Neural cell (in vitro differentiated cells): ENCODE measurements around the gene SDF2. TPM values are rescaled to one million over a fixed set of nuclear protein-coding genes. Genes with fewer than 3 reads are reported as not detected.

Source experiments
- H2AFZ ChIP-seq: fragments of 200-600, 300-800 bp; sonication (generic), shearing (Covaris generic); 2 replicates; pipeline ENCODE4 v1.6.0; 2014; ENCODE audit warnings: low read depth, mild to moderate bottlenecking, antibody characterized with exemption, low read length, moderate library complexity
- H3F3A ChIP-seq: fragments of 200-600 bp; shearing (Covaris generic); 2 replicates; pipeline ENCODE4 v1.6.1; 2016; ENCODE audit warnings: mild to moderate bottlenecking, moderate library complexity, mixed read lengths, antibody characterized with exemption, low read length; ENCODE audit not compliant: insufficient read depth, poor library complexity, severe bottlenecking
- H3K27ac ChIP-seq: fragments of 200-600, 300-800 bp; sonication (generic), shearing (Covaris generic); 2 replicates; pipeline ENCODE4 v1.5.1; 2014; ENCODE audit warnings: mild to moderate bottlenecking, low read length, moderate library complexity
- H3K27me3 ChIP-seq: fragments of 300-800, 200-600 bp; sonication (generic), shearing (Covaris generic); 2 replicates; pipeline ENCODE4 v1.6.0; 2014; ENCODE audit warnings: mild to moderate bottlenecking, low read depth, low read length, moderate library complexity; ENCODE audit not compliant: insufficient read depth
- H3K36me3 ChIP-seq: fragments of 300-800, 200-600 bp; sonication (generic), shearing (Covaris generic); 2 replicates; pipeline ENCODE4 v1.5.1; 2014; ENCODE audit warnings: mild to moderate bottlenecking, antibody characterized with exemption, low read length, moderate library complexity; ENCODE audit not compliant: insufficient read depth
- H3K4me2 ChIP-seq: fragments of 300-800, 200-600 bp; sonication (generic), shearing (Covaris generic); 2 replicates; pipeline ENCODE4 v1.6.0; 2014; ENCODE audit warnings: mild to moderate bottlenecking, low read length
- H3K4me3 ChIP-seq: fragments of 300-800, 200-600 bp; sonication (generic), shearing (Covaris generic); 2 replicates; pipeline ENCODE4 v1.5.1; 2014; ENCODE audit warnings: mild to moderate bottlenecking, low read length, moderate library complexity
- H3K79me2 ChIP-seq: fragments of 200-600 bp; shearing (Covaris generic); replicated peaks from 2 replicates; pipeline ENCODE4 v1.6.0; 2014; ENCODE audit warnings: mild to moderate bottlenecking, low read length, moderate library complexity; ENCODE audit not compliant: insufficient read depth
- H3K9ac ChIP-seq: fragments of 300-800, 200-600 bp; sonication (generic), shearing (Covaris generic); 2 replicates; pipeline ENCODE4 v1.6.1; 2016; ENCODE audit warnings: mild to moderate bottlenecking, low read length, mixed read lengths
- H3K9me2 ChIP-seq: fragments of 200-600 bp; shearing (Covaris generic); 2 replicates; pipeline ENCODE4 v1.6.1; 2016; ENCODE audit warnings: mild to moderate bottlenecking, low read length, mixed read lengths; ENCODE audit not compliant: insufficient read depth
- H3K9me3 ChIP-seq: fragments of 200-600, 300-800 bp; sonication (generic), shearing (Covaris generic); 2 replicates; pipeline ENCODE4 v1.6.1; 2016; ENCODE audit warnings: mild to moderate bottlenecking, mixed run types, low read length, moderate library complexity, mixed read lengths
- H4K20me1 ChIP-seq: fragments of 200-600 bp; shearing (Covaris generic); 2 replicates; pipeline ENCODE4 v1.6.1; 2016; ENCODE audit warnings: mild to moderate bottlenecking, mixed run types; ENCODE audit not compliant: insufficient read depth
- EP300 ChIP-seq: fragments of 450-650 bp; conservative IDR thresholded peaks from 2 replicates; pipeline ENCODE4 v1.6.1; 2014; ENCODE audit warnings: antibody characterized with exemption, mild to moderate bottlenecking, moderate library complexity; ENCODE audit not compliant: poor library complexity, severe bottlenecking
- EZH2 ChIP-seq: fragments of 200-600, 300-800 bp; shearing (Covaris generic), sonication (generic); IDR thresholded peaks from 2 replicates; pipeline ENCODE4 v1.6.1; 2014; ENCODE audit warnings: antibody characterized with exemption, low read length, borderline replicate concordance, mild to moderate bottlenecking; ENCODE audit not compliant: insufficient read depth, poor library complexity, severe bottlenecking
- MXI1 ChIP-seq: fragments of 450-650 bp; conservative IDR thresholded peaks from 2 replicates; pipeline ENCODE4 v1.6.1; 2014; ENCODE audit warnings: antibody characterized with exemption, mild to moderate bottlenecking; ENCODE audit not compliant: poor library complexity, severe bottlenecking
- POLR2AphosphoS5 ChIP-seq: IDR thresholded peaks from 2 replicates; pipeline ENCODE4 v1.6.1; 2012
- RAD21 ChIP-seq: fragments of 450-650 bp; conservative IDR thresholded peaks from 2 replicates; pipeline ENCODE4 v1.6.1; 2014; ENCODE audit warnings: antibody characterized with exemption, mild to moderate bottlenecking, moderate library complexity
- SMC3 ChIP-seq: fragments of 450-650 bp; conservative IDR thresholded peaks from 2 replicates; pipeline ENCODE4 v1.6.1; 2014; ENCODE audit warnings: antibody characterized with exemption, mild to moderate bottlenecking, moderate library complexity; ENCODE audit not compliant: poor library complexity
- TAF1 ChIP-seq: IDR thresholded peaks from 2 replicates; pipeline ENCODE4 v1.6.1; 2012; ENCODE audit warnings: low read depth
- polyA plus RNA-seq: library from polyadenylated mRNA; depleted of rRNA; stranded (reverse); fragments of >200 nt; gene quantifications from 2 replicates; pipeline ENCODE4 v1.2.3, GENCODE V29; 2014
- TF ChIP-seq, protein P1 (sequence below): fragments of 450-650 bp; IDR thresholded peaks from 2 replicates; pipeline ENCODE4 v1.5.1; 2014; ENCODE audit warnings: antibody characterized with exemption, mild to moderate bottlenecking, moderate library complexity; ENCODE audit not compliant: poor library complexity, severe bottlenecking
- TF ChIP-seq, protein P2 (sequence below): IDR thresholded peaks from 2 replicates; pipeline ENCODE4 v1.6.1; 2012; ENCODE audit warnings: borderline replicate concordance

The SDF2 gene
- polyA plus RNA-seq, 1 donor from 2014 or later: 129 TPM

DNA sequence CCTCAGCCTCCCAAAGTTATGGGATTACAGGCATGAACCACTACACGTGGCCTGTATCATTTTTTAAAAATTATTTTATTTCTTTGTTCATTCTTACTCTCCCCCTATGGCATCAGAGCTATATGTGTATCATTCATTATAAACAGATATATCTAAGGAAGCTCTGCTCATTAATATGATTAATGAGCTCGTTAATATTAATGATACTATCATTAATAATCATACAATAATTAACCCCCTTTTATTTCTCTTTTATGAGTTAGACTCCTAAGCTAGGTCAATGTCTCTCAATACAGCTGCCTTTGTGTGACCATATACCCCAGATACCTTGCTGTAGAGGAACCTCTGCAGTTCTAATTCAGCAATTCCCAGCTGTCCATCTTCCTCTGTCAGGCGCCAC, 43.2 kb downstream of the SDF2 start:
- Histone ChIP-seq H3K27ac (no peak overlapping the region), H3K36me3 (peaks cover 3% of the 10 kb centered on the region), H3K27me3 (no peaks in the 10 kb centered on the region), H3K9me3 (no peaks in the 10 kb centered on the region), H2AFZ (no peak overlapping the region), H3K4me3 (no peak overlapping the region), H3K9ac (no peak overlapping the region), H3K79me2 (no peaks in the 10 kb centered on the region), H3K9me2 (no peaks in the 10 kb centered on the region), H3K4me2 (no peak overlapping the region), H3F3A (no peaks in the 10 kb centered on the region), H4K20me1 (no peaks in the 10 kb centered on the region)
- TF ChIP-seq RAD21: no peak
- TF ChIP-seq MXI1: no peak
- TF ChIP-seq EP300: no peak
- TF ChIP-seq POLR2AphosphoS5: no peak
- TF ChIP-seq, protein P1, sequence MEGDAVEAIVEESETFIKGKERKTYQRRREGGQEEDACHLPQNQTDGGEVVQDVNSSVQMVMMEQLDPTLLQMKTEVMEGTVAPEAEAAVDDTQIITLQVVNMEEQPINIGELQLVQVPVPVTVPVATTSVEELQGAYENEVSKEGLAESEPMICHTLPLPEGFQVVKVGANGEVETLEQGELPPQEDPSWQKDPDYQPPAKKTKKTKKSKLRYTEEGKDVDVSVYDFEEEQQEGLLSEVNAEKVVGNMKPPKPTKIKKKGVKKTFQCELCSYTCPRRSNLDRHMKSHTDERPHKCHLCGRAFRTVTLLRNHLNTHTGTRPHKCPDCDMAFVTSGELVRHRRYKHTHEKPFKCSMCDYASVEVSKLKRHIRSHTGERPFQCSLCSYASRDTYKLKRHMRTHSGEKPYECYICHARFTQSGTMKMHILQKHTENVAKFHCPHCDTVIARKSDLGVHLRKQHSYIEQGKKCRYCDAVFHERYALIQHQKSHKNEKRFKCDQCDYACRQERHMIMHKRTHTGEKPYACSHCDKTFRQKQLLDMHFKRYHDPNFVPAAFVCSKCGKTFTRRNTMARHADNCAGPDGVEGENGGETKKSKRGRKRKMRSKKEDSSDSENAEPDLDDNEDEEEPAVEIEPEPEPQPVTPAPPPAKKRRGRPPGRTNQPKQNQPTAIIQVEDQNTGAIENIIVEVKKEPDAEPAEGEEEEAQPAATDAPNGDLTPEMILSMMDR: no peak
- no peak for TF ChIP-seq EZH2
- TF ChIP-seq TAF1: no peak
- TF ChIP-seq SMC3: no peak
- TF ChIP-seq, protein P2, sequence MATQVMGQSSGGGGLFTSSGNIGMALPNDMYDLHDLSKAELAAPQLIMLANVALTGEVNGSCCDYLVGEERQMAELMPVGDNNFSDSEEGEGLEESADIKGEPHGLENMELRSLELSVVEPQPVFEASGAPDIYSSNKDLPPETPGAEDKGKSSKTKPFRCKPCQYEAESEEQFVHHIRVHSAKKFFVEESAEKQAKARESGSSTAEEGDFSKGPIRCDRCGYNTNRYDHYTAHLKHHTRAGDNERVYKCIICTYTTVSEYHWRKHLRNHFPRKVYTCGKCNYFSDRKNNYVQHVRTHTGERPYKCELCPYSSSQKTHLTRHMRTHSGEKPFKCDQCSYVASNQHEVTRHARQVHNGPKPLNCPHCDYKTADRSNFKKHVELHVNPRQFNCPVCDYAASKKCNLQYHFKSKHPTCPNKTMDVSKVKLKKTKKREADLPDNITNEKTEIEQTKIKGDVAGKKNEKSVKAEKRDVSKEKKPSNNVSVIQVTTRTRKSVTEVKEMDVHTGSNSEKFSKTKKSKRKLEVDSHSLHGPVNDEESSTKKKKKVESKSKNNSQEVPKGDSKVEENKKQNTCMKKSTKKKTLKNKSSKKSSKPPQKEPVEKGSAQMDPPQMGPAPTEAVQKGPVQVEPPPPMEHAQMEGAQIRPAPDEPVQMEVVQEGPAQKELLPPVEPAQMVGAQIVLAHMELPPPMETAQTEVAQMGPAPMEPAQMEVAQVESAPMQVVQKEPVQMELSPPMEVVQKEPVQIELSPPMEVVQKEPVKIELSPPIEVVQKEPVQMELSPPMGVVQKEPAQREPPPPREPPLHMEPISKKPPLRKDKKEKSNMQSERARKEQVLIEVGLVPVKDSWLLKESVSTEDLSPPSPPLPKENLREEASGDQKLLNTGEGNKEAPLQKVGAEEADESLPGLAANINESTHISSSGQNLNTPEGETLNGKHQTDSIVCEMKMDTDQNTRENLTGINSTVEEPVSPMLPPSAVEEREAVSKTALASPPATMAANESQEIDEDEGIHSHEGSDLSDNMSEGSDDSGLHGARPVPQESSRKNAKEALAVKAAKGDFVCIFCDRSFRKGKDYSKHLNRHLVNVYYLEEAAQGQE: no peak

DNA sequence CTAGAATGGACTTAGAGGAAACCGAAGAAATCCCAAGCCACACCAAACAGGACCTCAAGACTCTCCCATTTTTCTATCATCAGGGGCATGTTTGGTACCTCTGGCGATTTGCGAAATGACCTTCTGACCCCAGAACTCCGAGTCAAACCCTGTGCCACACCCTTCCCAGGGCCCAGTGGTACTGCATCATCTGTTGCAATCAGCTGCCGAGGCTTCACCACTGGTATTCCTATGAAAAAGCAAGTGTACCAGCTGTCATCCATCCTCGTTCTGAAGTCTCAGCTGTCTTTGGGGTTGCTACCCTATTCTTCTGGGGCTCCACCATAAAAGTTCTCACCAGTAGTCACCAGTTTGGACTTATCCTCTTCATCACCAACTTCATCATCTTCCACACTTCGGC, 45.4 kb downstream of the SDF2 start:
- no peak overlapping the region for H3K27ac ChIP-seq
- H3K9me2 ChIP-seq: no peaks in the 10 kb centered on the region
- H3K9ac ChIP-seq: no peak overlapping the region
- H3K27me3 ChIP-seq: no peaks in the 10 kb centered on the region
- H3F3A ChIP-seq: no peaks in the 10 kb centered on the region
- H3K4me2 ChIP-seq: no peak overlapping the region
- no peak for TF ChIP-seq SMC3
- TF ChIP-seq, protein P1: no peak
- TF ChIP-seq EZH2: no peak
- no peak for TF ChIP-seq RAD21
- TF ChIP-seq MXI1: no peak
- no peak for TF ChIP-seq TAF1
- TF ChIP-seq, protein P2: no peak
- TF ChIP-seq EP300: no peak
- no peaks in the 10 kb centered on the region for H3K9me3 ChIP-seq
- H4K20me1 ChIP-seq: no peaks in the 10 kb centered on the region
- no peak overlapping the region for H2AFZ ChIP-seq
- H3K36me3 ChIP-seq: peaks cover 3% of the 10 kb centered on the region
- H3K4me3 ChIP-seq: no peak overlapping the region
- H3K79me2 ChIP-seq: no peaks in the 10 kb centered on the region
